Measurements from ENCODE around the gene GUCA1A.
"Not testable (repeated sequence)": the region's sequence is repeated elsewhere in the genome, so short reads cannot be mapped to it uniquely, and the experiment has no call there.

The GUCA1A gene

GRCh38 chr6:42200035-42200434 is 26.9 kb downstream of the GUCA1A start:
- H3K4me3 ChIP-seq (ENCODE audit: insufficient read depth, low read length, poor library complexity, severe bottlenecking), result no peak overlapping the region
- no peaks in the 10 kb centered on the region for H4K20me1 ChIP-seq (ENCODE audit: low read depth, low read length)
- no peak overlapping the region for H3K27ac ChIP-seq (ENCODE audit: low read depth, low read length)
- TF ChIP-seq CTCF (IDR thresholded peaks at IDR 0.05; ENCODE audit: insufficient read depth, low read length, poor library complexity, severe bottlenecking), result no peak
- TF ChIP-seq EZH2phosphoT487 (conservative IDR thresholded peaks at IDR 0.05; ENCODE audit: low read length), result no peak
- H3K9me2 ChIP-seq (replicated peaks; ENCODE audit: insufficient read depth, low read length), result no peaks in the 10 kb centered on the region
- no peak overlapping the region for H2AFZ ChIP-seq (ENCODE audit: low read depth, low read length, severe bottlenecking)
- H3K36me3 ChIP-seq (ENCODE audit: low read length), result 0 out of 2 replicates have a peak, but pooled peaks cover 2% of the 10 kb centered on the region
- no peaks in the 10 kb centered on the region for H3K9me3 ChIP-seq (ENCODE audit: insufficient read depth, low read length)
- H3K27me3 ChIP-seq (ENCODE audit: low read length), result no peaks in the 10 kb centered on the region
- H3K79me2 ChIP-seq (ENCODE audit: insufficient read depth, low read length), result no peaks in the 10 kb centered on the region
- no peak overlapping the region for H3K9ac ChIP-seq (ENCODE audit: low read length)
- H3K4me2 ChIP-seq (ENCODE audit: low read depth, low read length, poor library complexity, severe bottlenecking), result no peak overlapping the region
- H3F3A ChIP-seq (ENCODE audit: insufficient read depth), result 0 out of 2 replicates have a peak, but pooled peaks cover 10% of the 10 kb centered on the region

GRCh38 chr6:42201382-42201781 is 28.2 kb downstream of the GUCA1A start:
- Histone ChIP-seq H3K36me3 (ENCODE audit: low read length) (0 out of 2 replicates have a peak, but pooled peaks cover 2% of the 10 kb centered on the region), H3K79me2 (ENCODE audit: insufficient read depth, low read length) (no peaks in the 10 kb centered on the region), H3F3A (ENCODE audit: insufficient read depth) (0 out of 2 replicates have a peak, but pooled peaks cover 4% of the 10 kb centered on the region), H3K27ac (ENCODE audit: low read depth, low read length) (no peak overlapping the region), H3K4me3 (ENCODE audit: insufficient read depth, low read length, poor library complexity, severe bottlenecking) (no peak overlapping the region), H3K9me3 (ENCODE audit: insufficient read depth, low read length) (no peaks in the 10 kb centered on the region), H3K27me3 (ENCODE audit: low read length) (no peaks in the 10 kb centered on the region), H3K9ac (ENCODE audit: low read length) (no peak overlapping the region), H3K9me2 (replicated peaks; ENCODE audit: insufficient read depth, low read length) (no peaks in the 10 kb centered on the region), H2AFZ (ENCODE audit: low read depth, low read length, severe bottlenecking) (no peak overlapping the region), H4K20me1 (ENCODE audit: low read depth, low read length) (no peaks in the 10 kb centered on the region), H3K4me2 (ENCODE audit: low read depth, low read length, poor library complexity, severe bottlenecking) (no peak overlapping the region)
- TF ChIP-seq CTCF (IDR thresholded peaks at IDR 0.05; ENCODE audit: insufficient read depth, low read length, poor library complexity, severe bottlenecking), result no peak
- no peak for TF ChIP-seq EZH2phosphoT487 (conservative IDR thresholded peaks at IDR 0.05; ENCODE audit: low read length)

GRCh38 chr6:42202131-42202915 is 29.2 kb downstream of the GUCA1A start:
- H3F3A ChIP-seq (ENCODE audit: insufficient read depth); H4K20me1 ChIP-seq (ENCODE audit: low read depth, low read length); H3K27ac ChIP-seq (ENCODE audit: low read depth, low read length); H3K4me2 ChIP-seq (ENCODE audit: low read depth, low read length, poor library complexity, severe bottlenecking); H3K9me3 ChIP-seq (ENCODE audit: insufficient read depth, low read length); H3K9me2 ChIP-seq (replicated peaks; ENCODE audit: insufficient read depth, low read length); H3K79me2 ChIP-seq (ENCODE audit: insufficient read depth, low read length); H3K27me3 ChIP-seq (ENCODE audit: low read length); H3K9ac ChIP-seq (ENCODE audit: low read length); H2AFZ ChIP-seq (ENCODE audit: low read depth, low read length, severe bottlenecking); H3K36me3 ChIP-seq (ENCODE audit: low read length); H3K4me3 ChIP-seq (ENCODE audit: insufficient read depth, low read length, poor library complexity, severe bottlenecking): not testable (repeated sequence)

- Histone ChIP-seq H3F3A (ENCODE audit: insufficient read depth) (0 out of 2 replicates have a peak, but pooled peaks cover 4% of the 10 kb centered on the region), H3K79me2 (ENCODE audit: insufficient read depth, low read length) (no peaks in the 10 kb centered on the region), H3K27ac (ENCODE audit: low read depth, low read length) (no peak overlapping the region)
Measured at GRCh38 chr6:42203183-42203582, 30.0 kb downstream of the GUCA1A start.

More at GRCh38 chr6:42203183-42203582, 30.0 kb downstream of the GUCA1A start:
- Histone ChIP-seq H3K4me2 (ENCODE audit: low read depth, low read length, poor library complexity, severe bottlenecking) (no peak overlapping the region), H3K9ac (ENCODE audit: low read length) (no peak overlapping the region), H3K9me2 (replicated peaks; ENCODE audit: insufficient read depth, low read length) (no peaks in the 10 kb centered on the region), H3K36me3 (ENCODE audit: low read length) (peaks cover 6% of the 10 kb centered on the region; the same call in 1 of the 2 replicates), H2AFZ (ENCODE audit: low read depth, low read length, severe bottlenecking) (no peak overlapping the region), H3K27me3 (ENCODE audit: low read length) (no peaks in the 10 kb centered on the region), H3K4me3 (ENCODE audit: insufficient read depth, low read length, poor library complexity, severe bottlenecking) (no peak overlapping the region), H3K9me3 (ENCODE audit: insufficient read depth, low read length) (no peaks in the 10 kb centered on the region), H4K20me1 (ENCODE audit: low read depth, low read length) (no peaks in the 10 kb centered on the region)
- TF ChIP-seq EZH2phosphoT487 (conservative IDR thresholded peaks at IDR 0.05; ENCODE audit: low read length) (no peak), CTCF (IDR thresholded peaks at IDR 0.05; ENCODE audit: insufficient read depth, low read length, poor library complexity, severe bottlenecking) (no peak)

Data from SU-DHL-6 (cell line).